Lung (tissue), 12 donors: Measurements from ENCODE around the gene RASL10B. TPM values are rescaled to one million over a fixed set of nuclear protein-coding genes. Genes with fewer than 3 reads are reported as not detected.

ENCODE experiments used
- ATAC-seq: fragments of 200-7000 bp; cut with Tn5 transposase; one replicate; pipeline ENCODE4 v1.9.1; 2020; ENCODE audit warnings: moderate number of reproducible peaks; ENCODE audit not compliant: insufficient read depth, low FRiP score
- DNase-seq, 3 donors: peaks; one replicate each; pipeline ENCODE4 v3.0.0-alpha.2; 2013 to 2017
- H3K27ac ChIP-seq, 2 donors: one replicate each; pipeline ENCODE4 v1.5.1; 2013; ENCODE audit warnings: mild to moderate bottlenecking in 2 of 2, moderate library complexity in 2 of 2, control low read depth in 1 of 2, inconsistent platforms in 1 of 2, low read depth in 1 of 2, low read length in 1 of 2
- H3K27me3 ChIP-seq, 3 donors: one replicate each; pipeline ENCODE4 v1.5.1; 2013; ENCODE audit warnings: low read length in 2 of 3; ENCODE audit not compliant: control insufficient read depth in 3 of 3, insufficient read depth in 3 of 3
- H3K36me3 ChIP-seq, 4 donors: one replicate each; pipeline ENCODE4 v1.5.1; 2013; ENCODE audit warnings: low read length in 4 of 4, mild to moderate bottlenecking in 1 of 4, moderate library complexity in 1 of 4; ENCODE audit not compliant: control insufficient read depth in 4 of 4, insufficient read depth in 4 of 4
- H3K4me1 ChIP-seq, 5 donors: one replicate each; pipeline ENCODE4 v1.5.1; 2013; ENCODE audit warnings: low read length in 5 of 5, mild to moderate bottlenecking in 2 of 5, moderate library complexity in 1 of 5; ENCODE audit not compliant: control insufficient read depth in 5 of 5, insufficient read depth in 5 of 5
- H3K4me3 ChIP-seq: one replicate; pipeline ENCODE4 v1.5.1; 2013; ENCODE audit warnings: mild to moderate bottlenecking, control low read depth, moderate library complexity
- H3K9ac ChIP-seq, 2 donors: one replicate each; pipeline ENCODE4 v1.5.1; 2013; ENCODE audit warnings: low read length in 2 of 2, control low read depth in 1 of 2; ENCODE audit not compliant: insufficient read depth in 1 of 2
- H3K9me3 ChIP-seq, 4 donors: one replicate each; pipeline ENCODE4 v1.5.1; 2013; ENCODE audit warnings: low read length in 3 of 4, mild to moderate bottlenecking in 1 of 4, moderate library complexity in 1 of 4; ENCODE audit not compliant: control insufficient read depth in 4 of 4, insufficient read depth in 3 of 4
- CTCF ChIP-seq: IDR thresholded peaks from 2 replicates; pipeline ENCODE4 v1.5.1; 2012; ENCODE audit warnings: mild to moderate bottlenecking; ENCODE audit errors: control extremely low read depth, extremely low read depth
- WGBS, 2 donors: extraction: QIAGEN DNeasy Blood & Tissue Kit; methylation state at CpG; one replicate each; pipeline ENCODE4 v1.1.7; 2013; 5-methylcytosine and 5-hydroxymethylcytosine counted together
- polyA plus RNA-seq, 2 donors: library from polyadenylated mRNA; stranded (reverse); fragments of 200-250 nt; gene quantifications; one replicate each; pipeline ENCODE4 v1.2.1, GENCODE V29; 2013
- total RNA-seq, 2 donors: library from RNA; depleted of rRNA in 1 of 2; stranded (reverse); fragments of >200 nt in 1 of 2; gene quantifications; one replicate each; pipeline ENCODE4 v1.2.1, GENCODE V29; 2014 to 2021
- donor health status: control.
- donor health status: control.
- donor health status: Bipolar disorder and iron deficiency.
- donor health status: healthy.
- donor health status: DM: yes; HTN: yes; CAD: no.

The RASL10B gene
- total and polyA plus RNA-seq, 4 donors = 0.57 to 1.00 (median 0.80) TPM; not detected in 1

- Histone ChIP-seq H3K27me3 (peaks cover 0 to under 1% (median 0%) of the 10 kb centered on the region in 3 donors), H3K4me1 (peaks cover 0 to 11% (median 4%) of the 10 kb centered on the region in 5 donors), H3K4me3 (no peak overlapping the region), H3K9ac (no peak overlapping the region), H3K27ac (no peak overlapping the region), H3K9me3 (no peaks in the 10 kb centered on the region), H3K36me3 (no peaks in the 10 kb centered on the region)
- no peak for TF ChIP-seq CTCF
- 90 to 94% methylated on average over 7 of the region's 7 CpGs for WGBS, 2 donors
- no peak for DNase-seq
- no peak for ATAC-seq
Observed at GRCh38 chr17:35734396-35734795, 3.0 kb downstream of the RASL10B start.

- no peak for ATAC-seq
- DNase-seq = no peak
- Histone ChIP-seq H3K4me1 (peaks cover 0 to 11% (median 4%) of the 10 kb centered on the region in 5 donors), H3K36me3 (no peaks in the 10 kb centered on the region), H3K4me3 (no peak overlapping the region), H3K27ac (no peak overlapping the region), H3K9ac (no peak overlapping the region), H3K27me3 (peaks cover 0 to 5% (median 3%) of the 10 kb centered on the region in 3 donors), H3K9me3 (no peaks in the 10 kb centered on the region)
- TF ChIP-seq CTCF = no peak
- WGBS, 2 donors = 85 to 92% methylated on average over 28 to 29 of the region's 29 CpGs
Observed at GRCh38 chr17:35735036-35735805, 3.8 kb downstream of the RASL10B start.

GRCh38 chr17:35736236-35736635 is 4.8 kb downstream of the RASL10B start:
- peaks cover 0 to 4% (median 0%) of the 10 kb centered on the region in 4 donors for H3K9me3 ChIP-seq
- 92 to 93% methylated on average over 5 of the region's 5 CpGs for WGBS, 2 donors
- no peak overlapping the region for H3K27ac ChIP-seq
- H3K27me3 ChIP-seq = peaks cover 0 to 14% (median 11%) of the 10 kb centered on the region in 3 donors
- H3K4me3 ChIP-seq = no peak overlapping the region
- H3K4me1 ChIP-seq = peaks cover 0 to 8% (median 4%) of the 10 kb centered on the region in 5 donors
- ATAC-seq (no peak), DNase-seq (no peak)
- H3K9ac ChIP-seq = no peak overlapping the region
- H3K36me3 ChIP-seq = no peaks in the 10 kb centered on the region
- TF ChIP-seq CTCF = no peak
